ENCODE data around the gene NBR1.
"Not testable (repeated sequence)": the region's sequence is repeated elsewhere in the genome, so short reads cannot be mapped to it uniquely, and the experiment has no call there.

Gene NBR1

GRCh38 chr17:43169561-43170139 lies 1.4 kb upstream of the NBR1 start:
- peak overlapping the region; percentile 99 for H3K9ac ChIP-seq (ENCODE audit: low read length)
- no peaks in the 10 kb centered on the region for H3K9me3 ChIP-seq (ENCODE audit: control insufficient read depth, low read length)

GRCh38 chr17:43170140-43170765 lies 761 bp upstream of the NBR1 start:
- Histone ChIP-seq H3K27me3 (ENCODE audit: control insufficient read depth, insufficient read depth, low read length) (no peaks in the 10 kb centered on the region), H3K36me3 (ENCODE audit: control insufficient read depth, insufficient read depth, low read length) (no peaks in the 10 kb centered on the region), H3K4me1 (ENCODE audit: control insufficient read depth, insufficient read depth, low read length) (peaks cover 24% of the 10 kb centered on the region), H3K4me3 (ENCODE audit: low read length) (peak overlapping the region; percentile 95), H3K9ac (ENCODE audit: low read length) (peak overlapping the region; percentile 99), H3K9me3 (ENCODE audit: control insufficient read depth, low read length) (no peaks in the 10 kb centered on the region)

More at GRCh38 chr17:43169561-43170139, 1.4 kb upstream of the NBR1 start:
- Histone ChIP-seq H3K36me3 (ENCODE audit: control insufficient read depth, insufficient read depth, low read length) (no peaks in the 10 kb centered on the region), H3K4me1 (ENCODE audit: control insufficient read depth, insufficient read depth, low read length) (peaks cover 20% of the 10 kb centered on the region), H3K4me3 (ENCODE audit: low read length) (peak overlapping the region; percentile 95), H3K27me3 (ENCODE audit: control insufficient read depth, insufficient read depth, low read length) (no peaks in the 10 kb centered on the region)

GRCh38 chr17:43171586-43172487 lies 823 bp downstream of the NBR1 start:
- H3K4me3 ChIP-seq (ENCODE audit: low read length), result peak overlapping the region; percentile 95
- H3K36me3 ChIP-seq (ENCODE audit: control insufficient read depth, insufficient read depth, low read length), result no peaks in the 10 kb centered on the region
- H3K27me3 ChIP-seq (ENCODE audit: control insufficient read depth, insufficient read depth, low read length), result no peaks in the 10 kb centered on the region
- H3K4me1 ChIP-seq (ENCODE audit: control insufficient read depth, insufficient read depth, low read length), result peaks cover 37% of the 10 kb centered on the region
- H3K9ac ChIP-seq (ENCODE audit: low read length), result peak overlapping the region; percentile 99
- H3K9me3 ChIP-seq (ENCODE audit: control insufficient read depth, low read length), result no peaks in the 10 kb centered on the region

DNA sequence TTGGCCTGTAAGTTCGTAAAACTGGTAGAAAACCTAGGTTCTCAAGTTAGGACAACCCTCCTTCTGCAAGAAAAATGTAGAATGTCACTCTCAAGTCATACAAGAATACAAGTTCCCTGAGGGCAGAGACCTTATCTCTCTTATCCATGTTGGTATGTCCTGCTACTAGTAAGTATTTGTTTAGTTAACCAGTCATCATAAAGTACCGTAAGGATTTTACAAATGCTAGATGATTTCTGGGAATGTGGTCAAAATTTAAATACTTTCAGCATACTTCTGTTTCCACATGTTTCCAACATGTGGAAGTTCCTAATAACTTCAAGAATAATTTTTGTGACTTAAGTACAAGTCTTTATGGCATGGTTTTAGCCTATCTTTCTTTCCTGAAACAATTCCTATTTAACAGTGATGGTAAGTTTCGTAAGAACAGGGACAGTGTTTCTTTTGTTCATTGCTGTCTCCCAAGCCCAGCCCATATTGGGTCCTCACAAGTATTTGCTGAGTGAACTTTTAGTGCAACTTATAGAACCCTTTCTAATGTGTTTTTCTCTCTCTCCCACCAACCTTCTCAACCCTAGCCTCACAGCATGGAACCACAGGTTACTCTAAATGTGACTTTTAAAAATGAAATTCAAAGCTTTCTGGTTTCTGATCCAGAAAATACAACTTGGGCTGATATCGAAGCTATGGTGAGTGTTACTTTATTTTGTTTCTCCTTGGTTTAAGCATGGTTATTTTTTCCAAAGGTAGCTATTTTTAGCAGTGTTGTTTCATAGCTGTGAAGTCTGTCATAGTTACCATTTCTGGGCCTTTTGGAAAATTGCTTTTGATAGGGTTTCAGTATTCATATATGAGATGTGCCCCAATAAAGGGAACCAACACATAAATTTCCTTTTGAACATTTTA lies 4.5 kb downstream of the NBR1 start:
- H3K4me1 ChIP-seq (ENCODE audit: control insufficient read depth, insufficient read depth, low read length), result peaks cover 28% of the 10 kb centered on the region

GRCh38 chr17:43176119-43176570 lies 5.1 kb downstream of the NBR1 start:
- Histone ChIP-seq H3K4me3 (ENCODE audit: low read length) (no peak overlapping the region), H3K9ac (ENCODE audit: low read length) (peak overlapping the region; percentile 48), H3K36me3 (ENCODE audit: control insufficient read depth, insufficient read depth, low read length) (no peaks in the 10 kb centered on the region), H3K27me3 (ENCODE audit: control insufficient read depth, insufficient read depth, low read length) (no peaks in the 10 kb centered on the region), H3K4me1 (ENCODE audit: control insufficient read depth, insufficient read depth, low read length) (peaks cover 28% of the 10 kb centered on the region), H3K9me3 (ENCODE audit: control insufficient read depth, low read length) (no peaks in the 10 kb centered on the region)

More for the DNA sequence above, 4.5 kb downstream of the NBR1 start:
- H3K36me3 ChIP-seq (ENCODE audit: control insufficient read depth, insufficient read depth, low read length), result no peaks in the 10 kb centered on the region
- no peaks in the 10 kb centered on the region for H3K9me3 ChIP-seq (ENCODE audit: control insufficient read depth, low read length)
- no peak overlapping the region for H3K4me3 ChIP-seq (ENCODE audit: low read length)
- H3K27me3 ChIP-seq (ENCODE audit: control insufficient read depth, insufficient read depth, low read length), result no peaks in the 10 kb centered on the region
- peak overlapping the region; percentile 48 for H3K9ac ChIP-seq (ENCODE audit: low read length)

GRCh38 chr17:43183921-43184320 lies 12.9 kb downstream of the NBR1 start:
- H3K27me3 ChIP-seq (ENCODE audit: control insufficient read depth, insufficient read depth, low read length), result no peaks in the 10 kb centered on the region
- H3K9me3 ChIP-seq (ENCODE audit: control insufficient read depth, low read length), result no peaks in the 10 kb centered on the region
- H3K4me3 ChIP-seq (ENCODE audit: low read length), result no peak overlapping the region
- no peak overlapping the region for H3K9ac ChIP-seq (ENCODE audit: low read length)
- H3K4me1 ChIP-seq (ENCODE audit: control insufficient read depth, insufficient read depth, low read length), result no peaks in the 10 kb centered on the region
- H3K36me3 ChIP-seq (ENCODE audit: control insufficient read depth, insufficient read depth, low read length), result peaks cover 2% of the 10 kb centered on the region

DNA sequence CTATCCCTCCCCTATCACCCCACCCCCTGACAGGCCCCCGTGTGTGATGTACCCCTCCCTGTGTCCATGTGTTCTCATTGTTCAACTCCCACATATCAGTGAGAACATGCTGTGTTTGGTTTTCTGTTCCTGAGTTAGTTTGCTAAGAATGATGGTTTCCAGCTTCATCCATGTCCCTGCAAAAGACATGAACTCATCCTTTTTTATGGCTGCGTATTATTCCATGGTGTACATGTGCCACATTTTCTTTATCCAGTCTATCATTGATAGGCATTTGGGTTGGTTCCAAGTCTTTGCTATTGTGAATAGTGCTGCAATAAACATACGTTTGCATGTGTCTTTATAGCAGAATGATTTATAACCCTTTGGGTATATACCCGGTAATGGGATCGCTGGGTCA lies 15.6 kb downstream of the NBR1 start:
- H3K27me3 ChIP-seq (ENCODE audit: control insufficient read depth, insufficient read depth, low read length); H3K36me3 ChIP-seq (ENCODE audit: control insufficient read depth, insufficient read depth, low read length); H3K9me3 ChIP-seq (ENCODE audit: control insufficient read depth, low read length); H3K9ac ChIP-seq (ENCODE audit: low read length); H3K4me3 ChIP-seq (ENCODE audit: low read length); H3K4me1 ChIP-seq (ENCODE audit: control insufficient read depth, insufficient read depth, low read length): not testable (repeated sequence)

GRCh38 chr17:43193251-43193650 lies 22.2 kb downstream of the NBR1 start:
- no peaks in the 10 kb centered on the region for H3K4me1 ChIP-seq (ENCODE audit: control insufficient read depth, insufficient read depth, low read length)
- no peaks in the 10 kb centered on the region for H3K9me3 ChIP-seq (ENCODE audit: control insufficient read depth, low read length)
- H3K27me3 ChIP-seq (ENCODE audit: control insufficient read depth, insufficient read depth, low read length), result no peaks in the 10 kb centered on the region
- no peak overlapping the region for H3K9ac ChIP-seq (ENCODE audit: low read length)
- H3K4me3 ChIP-seq (ENCODE audit: low read length), result no peak overlapping the region
- peaks cover 29% of the 10 kb centered on the region for H3K36me3 ChIP-seq (ENCODE audit: control insufficient read depth, insufficient read depth, low read length)

DNA sequence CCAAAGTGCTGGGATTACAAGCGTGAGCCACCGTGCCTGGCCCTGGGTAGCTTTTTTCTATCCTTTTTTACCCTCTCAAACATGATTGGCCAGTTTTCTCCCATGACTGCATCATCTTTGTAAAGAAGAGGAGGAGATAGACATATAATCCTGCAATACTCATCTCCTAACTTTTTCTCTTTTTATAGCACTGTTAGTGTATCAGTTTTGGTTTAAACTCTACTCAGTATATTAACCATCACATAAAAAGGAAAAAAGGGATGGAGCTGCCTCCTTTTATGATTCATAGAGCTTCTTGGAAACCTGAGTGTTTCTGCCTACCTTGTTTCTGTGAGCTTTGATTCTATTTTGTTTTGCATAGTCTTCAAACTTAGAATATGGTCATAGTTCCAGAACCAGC lies 28.6 kb downstream of the NBR1 start:
- Histone ChIP-seq H3K4me1 (ENCODE audit: control insufficient read depth, insufficient read depth, low read length) (no peaks in the 10 kb centered on the region), H3K27me3 (ENCODE audit: control insufficient read depth, insufficient read depth, low read length) (no peaks in the 10 kb centered on the region), H3K9ac (ENCODE audit: low read length) (no peak overlapping the region), H3K4me3 (ENCODE audit: low read length) (no peak overlapping the region), H3K36me3 (ENCODE audit: control insufficient read depth, insufficient read depth, low read length) (peaks cover 39% of the 10 kb centered on the region), H3K9me3 (ENCODE audit: control insufficient read depth, low read length) (no peaks in the 10 kb centered on the region)

DNA sequence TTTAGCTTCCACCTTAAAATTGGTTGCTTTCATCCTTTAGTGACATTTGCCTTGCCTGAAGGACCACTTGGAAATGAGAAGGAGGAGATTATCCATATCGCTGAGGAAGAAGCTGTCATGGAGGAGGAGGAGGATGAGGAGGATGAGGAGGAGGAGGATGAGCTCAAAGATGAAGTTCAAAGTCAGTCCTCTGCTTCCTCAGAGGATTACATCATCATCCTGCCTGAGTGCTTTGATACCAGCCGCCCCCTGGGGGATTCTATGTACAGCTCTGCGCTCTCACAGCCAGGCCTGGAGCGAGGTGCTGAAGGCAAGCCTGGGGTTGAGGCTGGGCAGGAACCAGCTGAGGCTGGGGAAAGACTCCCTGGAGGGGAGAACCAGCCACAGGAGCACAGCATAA lies 29.1 kb downstream of the NBR1 start:
- H3K9me3 ChIP-seq (ENCODE audit: control insufficient read depth, low read length), result no peaks in the 10 kb centered on the region
- H3K4me3 ChIP-seq (ENCODE audit: low read length), result no peak overlapping the region
- H3K9ac ChIP-seq (ENCODE audit: low read length), result no peak overlapping the region
- H3K36me3 ChIP-seq (ENCODE audit: control insufficient read depth, insufficient read depth, low read length), result peaks cover 36% of the 10 kb centered on the region
- no peaks in the 10 kb centered on the region for H3K27me3 ChIP-seq (ENCODE audit: control insufficient read depth, insufficient read depth, low read length)
- no peaks in the 10 kb centered on the region for H3K4me1 ChIP-seq (ENCODE audit: control insufficient read depth, insufficient read depth, low read length)

- H3K4me3 ChIP-seq (ENCODE audit: low read length); H3K9me3 ChIP-seq (ENCODE audit: control insufficient read depth, low read length); H3K4me1 ChIP-seq (ENCODE audit: control insufficient read depth, insufficient read depth, low read length); H3K9ac ChIP-seq (ENCODE audit: low read length); H3K27me3 ChIP-seq (ENCODE audit: control insufficient read depth, insufficient read depth, low read length): not testable (repeated sequence)
- H3K36me3 ChIP-seq (ENCODE audit: control insufficient read depth, insufficient read depth, low read length), result peaks cover 30% of the 10 kb centered on the region
Observed at GRCh38 chr17:43203013-43203412, 32.0 kb downstream of the NBR1 start.
